Gastrocnemius medialis (tissue), 4 donors: ENCODE measurements around the gene MRAP. TPM values are rescaled to one million over a fixed set of nuclear protein-coding genes. Genes with fewer than 3 reads are reported as not detected.
"Not testable (repeated sequence)": the region's sequence is repeated elsewhere in the genome, so short reads cannot be mapped to it uniquely, and the experiment has no call there.

Source experiments
- ATAC-seq, 2 donors: fragments of 150-250 bp; one replicate each; pipeline ENCODE4 v1.9.1; 2016
- DNase-seq, 2 donors: peaks; one replicate each; pipeline ENCODE4 v3.0.0-alpha.2; 2019
- H3K27ac ChIP-seq, 4 donors: fragments of 200-600 bp; sonication (generic); 1 replicate in 1 of 4; 2 replicates in 3 of 4; pipeline ENCODE4 v1.5.1; 2016 to 2018; ENCODE audit warnings: mild to moderate bottlenecking in 2 of 4, moderate library complexity in 1 of 4
- H3K27me3 ChIP-seq, 3 donors: fragments of 200-600 bp; sonication (generic) in 2 of 3; 1 replicate in 1 of 3; 2 replicates in 2 of 3; pipeline versions ENCODE4 v1.5.1 to v1.6.0; 2016 to 2019; ENCODE audit warnings: mild to moderate bottlenecking in 1 of 3, moderate library complexity in 1 of 3
- H3K36me3 ChIP-seq, 2 donors: fragments of 200-600 bp; sonication (generic) in 1 of 2; one replicate each; pipeline ENCODE4 v1.5.1; 2017 to 2018
- H3K4me1 ChIP-seq, 2 donors: fragments of 200-600 bp; sonication (generic) in 1 of 2; one replicate each; pipeline ENCODE4 v1.5.1; 2016 to 2017; ENCODE audit warnings: mild to moderate bottlenecking in 2 of 2
- H3K4me3 ChIP-seq, 4 donors: fragments of 200-600 bp; sonication (generic) in 3 of 4; 1 replicate in 1 of 4; 2 replicates in 3 of 4; pipeline ENCODE4 v1.5.1; 2016 to 2019; ENCODE audit warnings: mild to moderate bottlenecking in 2 of 4
- H3K9me3 ChIP-seq, 3 donors: fragments of 200-600 bp; sonication (generic) in 2 of 3; 1 replicate in 1 of 3; 2 replicates in 2 of 3; pipeline ENCODE4 v1.5.1; 2016 to 2019
- CTCF ChIP-seq, 5 experiments: fragments of 450-650 bp in 3 of 5; fragments of 200-600 bp in 2 of 5; sonication (generic) in 2 of 5; IDR thresholded peaks in 4 of 5; conservative IDR thresholded peaks in 1 of 5; 1 replicate in 4 of 5; 2 replicates in 1 of 5; pipeline ENCODE4 v1.5.1; 2016 to 2019; ENCODE audit warnings: antibody characterized with exemption in 5 of 5, mild to moderate bottlenecking in 3 of 5, moderate library complexity in 3 of 5
- POLR2A ChIP-seq, 2 donors: fragments of 450-650 bp; IDR thresholded peaks; one replicate each; pipeline ENCODE4 v1.6.1; 2017; ENCODE audit warnings: antibody characterized with exemption in 2 of 2, mild to moderate bottlenecking in 2 of 2, moderate library complexity in 2 of 2
- in situ Hi-C, 4 donors: fragments of 200-750 bp; cut with MboI; loops; one replicate each; pipeline versions ENCODE4 v1.15.0 to v1.8.0; 2017; ENCODE audit warnings: low sequenced_read_pairs in 4 of 4
- intact Hi-C: fragments of 100-400 bp; cut with DNase I; formaldehyde crosslinking; loops from one replicate; pipeline ENCODE4 v1.15.1; 2023; ENCODE audit warnings: low total_unique reads
- total RNA-seq, 4 donors: library from RNA; depleted of rRNA; stranded (reverse); fragments of >200 nt; gene quantifications; one replicate each; pipeline versions ENCODE4 v1.1.0 to v1.2.3, GENCODE V29; 2016

Gene MRAP
- total RNA-seq, 4 donors from 2014 or later: not detected

GRCh38 chr21:32261929-32262328 lies 36.7 kb upstream of the MRAP start:
- Histone ChIP-seq H3K27ac (no peak overlapping the region), H3K4me1 (peaks cover 0 to under 1% of the 10 kb centered on the region in 2 donors), H3K27me3 (peaks cover 0 to 1% (median 0%) of the 10 kb centered on the region in 3 donors), H3K36me3 (no peaks in the 10 kb centered on the region), H3K4me3 (no peak overlapping the region), H3K9me3 (no peaks in the 10 kb centered on the region)
- DNase-seq (no peak), ATAC-seq (no peak)
- intact Hi-C loops (no loop called here), in situ Hi-C loops (loop anchor here (5.0 to 10.0 kb wide), 3 partner anchors 395 to 400 kb away; no protein-coding TSS in a partner anchor)
- TF ChIP-seq CTCF (IDR thresholded peaks at IDR 0.05 in 4 of 5, conservative IDR thresholded peaks at IDR 0.05 in 1 of 5): no peak
- no peak for TF ChIP-seq POLR2A (IDR thresholded peaks at IDR 0.05)

- DNase-seq, H3K27ac ChIP-seq, ATAC-seq, intact Hi-C loops, H3K27me3 ChIP-seq, H3K4me1 ChIP-seq, H3K9me3 ChIP-seq, H3K4me3 ChIP-seq: not testable (repeated sequence)
- peaks cover 0 to 22% of the 10 kb centered on the region in 2 donors for H3K36me3 ChIP-seq
- in situ Hi-C loops: loop anchor here in 2 of 4 donors (10.0 kb wide), 1 partner anchor 401 kb away; no protein-coding TSS in a partner anchor
Observed at GRCh38 chr21:32265321-32265720, 33.3 kb upstream of the MRAP start.

GRCh38 chr21:32270748-32271147 lies 27.9 kb upstream of the MRAP start:
- Histone ChIP-seq H3K27ac (no peak overlapping the region), H3K27me3 (no peaks in the 10 kb centered on the region), H3K4me3 (no peak overlapping the region), H3K4me1 (no peaks in the 10 kb centered on the region), H3K36me3 (peaks cover 0 to 22% of the 10 kb centered on the region in 2 donors), H3K9me3 (no peaks in the 10 kb centered on the region)
- TF ChIP-seq POLR2A (IDR thresholded peaks at IDR 0.05): no peak
- TF ChIP-seq CTCF (IDR thresholded peaks at IDR 0.05 in 4 of 5, conservative IDR thresholded peaks at IDR 0.05 in 1 of 5): no peak
- no peak for ATAC-seq
- in situ Hi-C loops: no loop called here
- intact Hi-C loops: loop anchor here (10.0 kb wide), 2 partner anchors 124 to 294 kb away; partner anchors contain the start of gene URB1
- DNase-seq: no peak

GRCh38 chr21:32276671-32277070 lies 22.0 kb upstream of the MRAP start:
- in situ Hi-C loops (no loop called here), intact Hi-C loops (loop anchor here (5.0 to 10.0 kb wide), 3 partner anchors 118 to 399 kb away; partner anchors contain the start of gene URB1)
- Histone ChIP-seq H3K36me3 (no peaks in the 10 kb centered on the region), H3K27me3 (no peaks in the 10 kb centered on the region), H3K4me1 (peaks cover 14 to 25% of the 10 kb centered on the region in 2 donors), H3K27ac (no peak overlapping the region), H3K4me3 (no peak overlapping the region), H3K9me3 (no peaks in the 10 kb centered on the region)
- DNase-seq (no peak), ATAC-seq (no peak)
- no peak for TF ChIP-seq POLR2A (IDR thresholded peaks at IDR 0.05)
- no peak for TF ChIP-seq CTCF (IDR thresholded peaks at IDR 0.05 in 4 of 5, conservative IDR thresholded peaks at IDR 0.05 in 1 of 5)

DNA sequence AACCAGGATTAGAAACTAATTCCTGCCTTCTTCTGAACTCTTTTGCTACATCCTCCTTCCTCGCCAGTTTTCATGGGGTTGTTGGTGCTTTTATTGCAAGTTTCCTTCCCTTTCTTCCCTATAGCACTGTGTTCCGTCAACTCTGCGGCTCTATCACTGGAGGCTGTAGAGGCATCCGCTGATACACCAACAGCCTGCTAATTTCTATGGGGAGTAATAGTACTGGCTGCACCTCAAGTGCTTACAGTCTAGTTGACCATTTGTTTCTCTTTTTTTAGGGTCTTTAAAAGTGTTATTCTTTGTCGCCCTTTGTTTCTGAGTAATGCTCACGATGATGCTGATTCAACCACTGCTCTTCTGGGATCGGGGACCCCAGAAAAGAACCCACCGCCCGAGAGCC lies 20.6 kb upstream of the MRAP start:
- H3K27me3 ChIP-seq: no peaks in the 10 kb centered on the region
- H3K9me3 ChIP-seq: no peaks in the 10 kb centered on the region
- H3K4me3 ChIP-seq: peak overlapping the region; percentile 82 to 98 (median 92)
- ATAC-seq: no peak
- H3K4me1 ChIP-seq: peaks cover 14 to 25% of the 10 kb centered on the region in 2 donors
- in situ Hi-C loops: no loop called here
- intact Hi-C loops: loop anchor here (5.0 to 10.0 kb wide), 3 partner anchors 117 to 401 kb away; partner anchors contain the start of gene URB1
- H3K27ac ChIP-seq: peak overlapping the region in 1 of 4 donors; percentile 53
- TF ChIP-seq CTCF (IDR thresholded peaks at IDR 0.05 in 4 of 5, conservative IDR thresholded peaks at IDR 0.05 in 1 of 5): no peak
- no peak for TF ChIP-seq POLR2A (IDR thresholded peaks at IDR 0.05)
- H3K36me3 ChIP-seq: no peaks in the 10 kb centered on the region
- no peak for DNase-seq
